GM18858 (cell line): ENCODE results near the gene CRLF1.
"Not testable (repeated sequence)": the region's sequence is repeated elsewhere in the genome, so short reads cannot be mapped to it uniquely, and the experiment has no call there.

Source experiments
- ATAC-seq: cut with Tn5 transposase; IDR thresholded peaks from one replicate; pipeline ENCODE4 v1.9.1; 2021; ENCODE audit not compliant: unreplicated experiment

CRLF1 gene

DNA sequence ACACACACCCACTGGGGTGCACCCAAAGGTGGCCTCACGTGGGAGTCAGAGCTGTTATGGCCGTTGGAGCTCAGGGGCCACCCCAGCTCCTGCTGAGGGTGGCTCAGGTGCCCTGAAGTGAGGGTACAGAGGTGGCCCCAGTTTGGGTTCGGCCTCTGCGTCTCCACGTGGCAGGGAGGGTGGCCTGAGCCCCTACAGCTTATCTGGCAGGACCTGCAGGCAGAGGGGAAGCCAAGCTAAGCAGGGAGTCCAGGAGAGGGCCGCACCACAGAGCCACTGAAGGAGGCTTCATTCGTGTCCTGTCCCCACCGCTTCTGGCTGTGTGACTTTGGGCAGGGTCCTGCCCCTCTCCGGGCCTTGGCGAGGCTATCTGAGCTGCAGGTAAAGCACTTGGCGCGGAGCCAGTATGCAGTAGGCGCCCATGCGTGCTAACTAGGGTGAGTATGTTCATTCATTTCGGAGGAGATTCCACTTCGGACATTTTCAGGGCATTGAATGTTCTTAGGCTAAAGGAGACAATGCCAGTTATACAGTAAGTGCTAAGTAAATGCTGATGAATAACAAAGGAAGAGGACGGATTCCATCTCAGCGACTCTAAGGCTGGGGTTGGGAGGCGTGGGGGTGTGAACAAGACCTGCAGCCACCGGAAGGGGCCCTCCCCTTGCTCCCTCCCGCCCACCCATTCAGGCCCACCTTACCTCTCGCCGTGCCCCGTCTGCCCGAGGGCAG lies 13.1 kb downstream of the CRLF1 start:
- no peak for ATAC-seq

DNA sequence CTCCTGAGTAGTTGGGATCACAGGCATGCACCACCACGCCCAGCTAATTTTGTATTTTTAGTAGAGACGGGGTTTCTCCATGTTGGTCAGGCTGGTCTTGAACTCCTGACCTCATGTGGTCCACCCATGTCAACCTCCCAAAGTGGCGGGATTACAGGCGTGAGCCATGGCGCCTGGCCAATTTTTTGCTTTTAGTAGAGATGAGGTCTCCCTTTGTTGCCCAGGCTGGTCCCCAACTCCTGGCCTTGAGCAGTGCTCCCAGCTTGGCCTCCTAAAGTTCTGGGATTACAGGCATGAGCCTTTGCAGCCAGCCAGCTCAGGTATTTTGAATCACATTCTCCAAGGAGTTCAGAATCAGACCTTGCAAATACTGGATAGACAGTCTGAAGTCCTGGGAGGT lies 13.9 kb downstream of the CRLF1 start:
- ATAC-seq: not testable (repeated sequence)

DNA sequence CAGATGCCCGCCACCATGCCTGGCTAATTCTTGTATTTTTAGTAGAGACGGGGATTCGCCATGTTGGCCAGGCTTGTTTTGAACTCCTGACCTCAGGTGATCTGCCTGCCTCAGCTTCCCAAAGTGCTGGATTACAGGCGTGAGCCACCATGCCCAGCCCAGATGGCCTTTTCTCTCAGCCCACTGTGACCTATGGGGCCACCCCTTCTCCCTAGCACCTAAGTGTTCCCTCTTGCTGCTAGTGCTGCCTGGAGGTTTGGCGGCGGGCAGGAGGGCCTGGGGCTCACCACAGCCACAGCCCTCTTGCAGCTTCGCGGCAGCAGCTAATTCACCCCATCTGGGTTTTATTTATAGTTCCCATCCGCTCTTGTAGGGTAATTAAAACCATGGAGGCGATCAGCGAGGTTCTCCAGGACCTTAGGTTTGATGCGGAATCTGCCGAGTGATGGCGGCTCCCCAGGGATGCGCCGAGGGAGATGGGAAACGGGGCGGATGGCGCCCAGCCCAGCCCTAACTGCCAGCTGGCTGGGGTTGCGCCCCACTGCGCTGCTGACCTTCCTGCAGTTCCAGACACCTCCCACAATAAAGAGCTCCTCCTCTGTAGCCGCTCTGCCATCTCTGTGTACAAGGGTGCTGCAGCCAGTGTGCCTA lies 14.7 kb downstream of the CRLF1 start:
- ATAC-seq: no peak

DNA sequence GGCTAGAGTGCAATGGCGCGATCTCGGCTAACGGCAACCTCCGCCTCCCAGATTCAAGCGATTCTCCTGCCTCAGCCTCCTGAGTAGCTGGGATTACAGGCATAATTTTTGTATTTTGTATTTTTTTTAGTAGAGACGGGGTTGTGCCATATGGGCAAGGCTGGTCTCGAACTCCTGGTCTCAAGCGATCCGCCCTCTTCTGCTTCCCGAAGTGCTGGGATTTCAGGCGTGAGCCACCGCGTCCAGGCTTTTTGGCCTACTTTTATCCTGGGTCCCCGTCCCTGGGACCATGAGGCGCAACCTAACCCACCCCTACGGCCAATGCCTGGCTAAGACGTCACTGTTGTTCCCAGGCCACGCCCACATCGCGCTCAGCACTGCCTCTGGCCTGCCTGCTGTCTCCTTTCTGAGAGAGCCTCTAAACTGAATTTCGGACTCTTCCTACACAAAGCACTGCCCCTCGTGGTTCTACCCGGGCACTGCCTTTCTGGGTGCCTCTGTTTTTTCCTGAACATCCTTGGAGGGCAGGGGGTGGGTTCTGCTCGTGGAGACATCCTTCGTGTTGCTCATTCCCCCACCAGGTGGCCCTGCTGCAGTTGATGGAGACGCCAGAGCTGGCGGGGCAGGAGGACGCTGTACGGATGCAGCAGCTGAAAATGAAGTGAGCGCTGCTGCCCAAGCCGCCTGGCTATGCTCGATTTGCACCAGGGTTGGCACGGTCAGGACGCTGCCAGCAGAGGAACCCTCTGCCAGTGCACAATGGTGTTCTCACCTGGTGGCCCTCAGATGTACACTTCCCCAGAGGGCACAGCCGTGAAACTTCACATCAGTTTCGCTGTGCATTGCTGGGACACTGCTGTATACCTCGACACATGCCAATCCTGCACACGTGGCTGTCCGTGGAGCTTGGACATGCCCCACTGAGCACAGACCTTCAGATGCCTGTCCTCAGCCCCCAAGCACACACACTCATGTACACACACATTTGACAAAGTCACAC lies 16.0 kb downstream of the CRLF1 start:
- ATAC-seq: no peak

DNA sequence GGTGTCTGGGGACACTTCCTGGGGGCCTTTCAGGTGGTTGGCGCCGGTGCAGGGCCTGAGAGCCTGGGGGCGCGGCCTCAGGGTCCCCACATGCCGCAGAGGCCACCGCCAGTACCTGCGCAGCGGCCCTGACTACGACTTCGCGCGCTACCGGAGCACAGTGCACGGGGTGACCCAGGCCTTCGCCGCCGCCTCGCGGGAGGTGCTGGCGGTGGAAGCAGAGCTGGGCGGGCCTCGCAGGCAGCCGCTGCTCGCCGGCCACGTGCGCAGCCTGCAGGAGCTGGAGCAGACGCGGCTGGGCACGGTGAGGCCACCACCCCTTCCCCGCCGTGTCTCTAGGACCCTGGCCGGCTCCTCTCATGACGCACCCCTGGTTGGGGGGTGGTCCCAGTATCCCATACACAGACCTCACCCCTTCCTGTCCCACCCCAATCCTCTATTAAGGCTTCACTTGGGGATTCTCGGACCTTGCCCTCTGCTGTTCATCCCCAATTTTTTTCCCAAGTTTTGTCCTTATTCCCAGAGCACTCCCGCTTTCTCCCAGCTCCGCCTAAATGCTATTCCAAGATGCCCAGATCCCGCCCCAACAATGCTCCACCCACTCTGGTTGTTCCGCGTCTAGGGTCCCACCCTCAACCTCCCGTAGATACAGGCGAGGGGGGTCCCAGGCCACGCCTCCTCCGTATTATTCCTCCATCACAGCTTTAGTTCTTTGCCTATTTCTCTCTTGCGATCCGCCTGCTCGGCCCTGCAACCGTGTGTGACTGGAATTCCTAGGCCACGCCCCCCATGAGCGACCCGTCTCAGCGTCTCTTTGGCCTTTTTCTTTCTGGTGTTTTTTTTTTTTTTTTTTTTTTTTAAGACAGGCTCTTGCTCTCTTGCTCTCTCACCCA lies 17.0 kb downstream of the CRLF1 start:
- ATAC-seq: peak; percentile 21

DNA sequence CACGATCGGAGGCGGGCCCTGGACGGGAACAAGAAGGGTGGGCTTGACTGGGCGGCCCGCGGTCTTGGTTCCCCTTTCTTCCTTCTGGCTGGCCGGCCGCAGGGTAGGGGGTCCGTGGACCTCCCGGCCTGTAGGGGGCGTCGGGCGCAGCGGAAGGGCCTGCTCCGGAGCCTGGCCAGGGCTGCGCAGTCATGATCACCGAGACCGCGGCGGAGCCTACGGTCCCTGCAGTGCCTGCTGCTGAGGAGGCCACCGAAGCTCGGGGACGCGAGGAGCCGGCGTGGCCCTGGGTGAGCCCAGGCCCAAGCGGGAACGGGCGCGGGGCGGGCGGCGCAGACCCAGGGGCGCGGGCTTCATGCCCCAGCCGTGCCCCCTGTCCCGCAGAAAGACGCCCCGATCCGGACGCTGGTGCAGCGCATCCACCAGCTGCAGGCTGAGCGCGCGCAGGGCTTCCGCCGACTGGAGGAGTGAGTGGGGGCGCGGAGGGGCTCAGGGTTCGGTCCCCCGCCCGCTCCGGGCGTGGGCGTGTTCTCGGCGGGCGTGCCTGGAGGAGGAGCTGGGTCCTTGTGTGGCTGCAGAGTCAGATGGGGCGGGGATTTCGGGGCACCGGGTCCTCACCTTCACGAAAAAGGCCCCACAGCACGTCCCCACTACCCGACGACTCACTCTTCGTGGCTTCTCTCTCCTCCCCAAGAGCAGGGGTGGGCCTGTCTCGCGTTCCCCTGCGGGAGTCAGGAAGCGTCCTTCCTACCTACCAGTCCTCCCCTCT lies 17.8 kb downstream of the CRLF1 start, which contains the start of gene REX1BD:
REX1BD (plus strand) TSS at position 188 of the 769 bp plus-strand sequence; CDS start at position 192, 4 bp downstream.
- ATAC-seq: peak; percentile 65

DNA sequence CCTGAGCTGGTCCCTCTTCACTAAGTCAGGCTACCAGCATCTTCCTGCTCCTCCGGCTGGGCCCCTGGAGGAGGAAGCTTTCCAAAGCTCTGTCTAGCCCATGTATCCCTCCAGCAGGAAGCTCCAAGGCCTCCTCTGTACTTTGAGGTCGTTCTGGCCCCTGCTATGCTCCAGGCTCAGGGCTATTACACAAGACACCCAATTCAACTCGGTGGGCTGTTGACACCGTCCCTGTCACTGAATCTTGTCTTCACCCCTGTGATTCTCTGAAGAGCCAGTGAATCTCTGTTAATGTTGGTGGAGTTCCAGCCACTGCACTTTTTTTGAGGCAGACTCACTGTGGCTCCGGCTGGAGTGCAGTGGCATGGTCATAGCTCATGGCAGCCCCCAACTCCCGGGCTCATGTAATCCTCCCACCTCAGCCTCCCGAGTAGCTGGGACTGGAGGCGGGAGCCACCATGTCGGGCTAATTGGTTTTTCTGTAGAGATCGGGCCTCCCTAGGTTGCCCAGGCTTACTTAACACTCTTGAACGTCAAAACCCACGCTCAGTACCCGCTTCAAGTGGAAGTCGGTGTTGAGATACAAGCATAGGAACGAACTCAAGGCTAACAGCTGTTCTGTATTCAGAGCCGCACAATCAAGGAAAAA lies 18.5 kb downstream of the CRLF1 start:
- ATAC-seq: no peak

DNA sequence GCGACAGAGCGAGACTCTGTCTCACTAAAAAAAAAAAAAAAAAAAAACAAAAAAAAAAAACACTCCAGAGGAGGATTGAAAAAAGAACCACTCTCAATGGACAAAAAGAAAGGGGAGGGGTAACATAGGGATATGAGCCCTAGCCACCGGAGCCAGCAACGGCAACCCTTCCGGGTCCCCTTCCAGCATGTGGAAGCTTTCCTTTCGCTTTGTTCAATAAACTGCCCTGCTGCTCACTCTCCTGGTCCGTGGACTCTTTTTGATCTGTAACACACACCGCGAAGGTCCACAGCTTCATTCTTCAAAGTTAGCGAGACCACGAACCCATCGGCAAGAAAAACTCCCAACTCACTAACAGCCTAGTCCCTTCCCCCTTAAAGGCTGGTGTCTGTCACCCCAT lies 19.0 kb downstream of the CRLF1 start:
- ATAC-seq: no peak

DNA sequence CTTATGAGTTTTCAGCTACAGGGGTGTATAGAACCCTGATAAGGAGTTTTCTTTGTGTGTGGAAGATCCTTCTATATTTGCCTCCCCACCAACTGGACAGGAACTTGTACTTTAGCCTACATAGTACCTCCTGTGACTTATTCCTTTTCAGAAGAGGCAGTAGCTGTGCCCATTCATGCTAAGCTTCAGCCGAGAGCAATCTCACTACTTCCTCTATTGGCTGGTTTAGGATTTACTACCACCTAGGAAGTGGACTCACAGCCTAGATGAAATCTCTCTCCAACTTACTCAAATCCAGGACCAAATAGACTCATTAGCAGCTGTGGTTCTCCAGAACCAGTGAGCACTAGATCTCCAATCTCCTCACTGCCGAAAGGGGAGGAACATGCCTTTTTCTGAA lies 20.3 kb downstream of the CRLF1 start:
- ATAC-seq: no peak

DNA sequence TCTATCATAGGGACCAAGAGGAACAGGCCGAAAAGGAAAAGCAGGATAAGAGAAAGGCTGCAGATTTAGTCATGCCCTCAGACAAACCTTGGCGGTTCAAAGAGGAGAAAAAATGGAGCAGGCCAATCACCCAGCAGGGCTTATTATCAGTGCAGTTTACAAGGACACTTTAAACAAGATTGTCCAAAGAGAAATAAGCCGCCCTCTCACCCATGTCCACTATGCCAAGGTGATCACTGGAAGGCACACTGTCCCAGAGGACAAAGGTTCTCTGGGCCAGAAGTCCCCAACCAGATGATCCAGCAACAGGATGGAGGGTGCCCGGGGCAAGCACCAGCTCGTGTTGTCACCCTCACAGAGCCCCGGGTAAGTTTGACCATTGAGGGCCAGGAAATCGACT lies 26.3 kb downstream of the CRLF1 start:
- ATAC-seq: no peak

DNA sequence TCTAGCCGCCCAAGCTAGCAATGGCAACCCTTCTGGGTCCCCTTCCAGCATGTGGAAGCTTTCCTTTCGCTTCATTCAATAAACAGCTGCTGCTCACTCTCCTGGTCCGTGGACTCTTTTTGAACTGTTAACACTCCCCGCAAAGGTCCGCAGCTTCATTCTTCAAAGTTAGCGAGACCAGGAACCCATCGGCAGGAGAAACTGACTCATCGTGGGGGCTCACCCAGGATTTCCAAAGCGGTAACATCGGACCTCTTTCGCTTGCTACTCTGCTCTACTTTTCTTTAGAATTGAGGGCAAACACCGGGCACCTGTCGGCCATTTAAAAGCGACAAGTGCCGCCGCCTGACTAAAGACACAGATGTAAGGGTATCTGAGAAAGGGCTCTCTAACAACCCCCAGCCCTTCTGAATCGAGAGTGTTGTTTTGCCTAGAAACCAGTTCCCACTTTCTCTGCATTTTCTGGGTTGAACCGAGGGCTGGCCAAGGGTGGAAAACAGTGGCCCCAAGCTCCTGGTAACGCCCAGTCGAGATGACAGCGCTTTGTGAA lies 29.2 kb downstream of the CRLF1 start:
- ATAC-seq: no peak

DNA sequence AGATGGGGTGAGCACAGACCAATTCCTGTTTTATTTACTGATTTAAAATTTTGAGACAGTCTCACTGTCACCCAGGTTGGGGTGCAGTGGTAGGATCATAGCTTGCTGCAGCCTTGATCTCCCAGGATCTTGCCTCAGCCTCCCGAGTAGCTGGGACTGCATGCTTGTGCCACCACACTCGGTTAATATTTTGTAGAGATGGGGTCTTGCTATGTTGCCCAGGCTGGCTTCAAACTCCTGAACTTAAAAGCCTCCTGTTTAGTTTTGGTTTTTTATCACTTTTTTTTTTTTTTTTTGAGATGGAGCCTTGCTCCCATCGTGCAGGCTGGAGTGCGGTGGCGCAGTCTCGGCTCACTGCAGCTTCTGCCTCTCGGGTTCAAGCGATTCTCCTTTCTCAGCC lies 30.2 kb downstream of the CRLF1 start:
- no peak for ATAC-seq

DNA sequence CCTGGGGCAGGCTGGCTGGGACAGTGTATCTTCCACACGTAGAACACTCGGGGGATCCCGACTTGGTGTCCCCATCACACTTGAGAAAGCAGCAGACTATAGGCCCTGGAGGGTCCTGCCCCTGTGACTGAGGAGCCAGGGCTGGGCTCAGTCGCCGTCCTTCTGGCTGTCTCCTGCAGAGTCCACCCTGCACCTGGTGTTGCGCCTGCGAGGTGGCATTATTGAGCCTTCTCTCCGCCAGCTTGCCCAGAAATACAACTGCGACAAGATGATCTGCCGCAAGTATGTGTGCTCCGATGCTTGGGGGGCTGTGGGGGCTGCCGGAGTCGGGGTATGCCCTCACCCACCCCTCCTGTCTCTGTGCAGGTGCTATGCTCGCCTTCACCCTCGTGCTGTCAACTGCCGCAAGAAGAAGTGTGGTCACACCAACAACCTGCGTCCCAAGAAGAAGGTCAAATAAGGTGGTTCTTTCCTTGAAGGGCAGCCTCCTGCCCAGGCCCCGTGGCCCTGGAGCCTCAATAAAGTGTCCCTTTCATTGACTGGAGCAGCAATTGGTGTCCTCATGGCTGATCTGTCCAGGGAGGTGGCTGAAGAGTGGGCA lies 31.8 kb downstream of the CRLF1 start:
- ATAC-seq: no peak

DNA sequence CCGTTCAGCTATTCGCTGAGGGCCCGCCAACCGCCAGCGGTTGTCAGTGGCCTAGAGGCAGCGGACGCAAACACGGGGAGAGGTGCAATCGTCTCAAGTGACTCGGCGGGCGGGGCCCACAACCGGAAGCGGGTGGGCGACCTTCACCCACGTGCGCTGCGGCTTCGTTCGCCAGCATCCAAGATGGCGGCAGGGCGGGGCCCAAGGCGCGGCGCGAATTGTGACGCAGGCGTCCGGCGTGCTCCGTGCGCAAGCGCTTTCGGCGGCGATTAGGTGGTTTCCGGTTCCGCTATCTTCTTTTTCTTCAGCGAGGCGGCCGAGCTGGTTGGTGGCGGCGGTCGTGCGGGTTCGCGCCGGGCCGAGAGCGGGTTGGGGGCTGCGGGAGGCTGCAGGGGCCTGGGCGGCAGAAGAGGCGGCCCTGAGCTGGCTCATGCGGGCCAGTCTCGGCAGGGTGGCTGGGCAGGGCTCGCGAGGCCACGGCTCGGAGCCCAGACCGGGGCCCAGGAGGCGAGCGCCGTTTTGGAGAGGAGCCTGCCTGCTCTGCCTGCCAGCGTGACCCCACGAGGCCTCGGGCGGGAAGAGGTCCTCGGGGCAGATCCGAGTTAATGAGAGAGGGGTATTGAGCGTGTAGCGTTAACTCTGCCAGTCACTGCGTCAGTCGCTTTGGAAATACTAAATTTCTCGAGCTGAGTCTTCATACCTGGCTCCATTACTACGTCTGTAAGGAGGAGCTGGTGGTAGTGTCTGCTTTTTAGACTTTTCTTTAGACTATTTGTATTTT lies 34.8 kb downstream of the CRLF1 start, which contains the start of gene UBA52:
UBA52 (plus strand) TSS at position 294 of the 781 bp plus-strand sequence. CDS start 1,444 bp downstream, outside the sequence.
- ATAC-seq: peak; percentile 85

DNA sequence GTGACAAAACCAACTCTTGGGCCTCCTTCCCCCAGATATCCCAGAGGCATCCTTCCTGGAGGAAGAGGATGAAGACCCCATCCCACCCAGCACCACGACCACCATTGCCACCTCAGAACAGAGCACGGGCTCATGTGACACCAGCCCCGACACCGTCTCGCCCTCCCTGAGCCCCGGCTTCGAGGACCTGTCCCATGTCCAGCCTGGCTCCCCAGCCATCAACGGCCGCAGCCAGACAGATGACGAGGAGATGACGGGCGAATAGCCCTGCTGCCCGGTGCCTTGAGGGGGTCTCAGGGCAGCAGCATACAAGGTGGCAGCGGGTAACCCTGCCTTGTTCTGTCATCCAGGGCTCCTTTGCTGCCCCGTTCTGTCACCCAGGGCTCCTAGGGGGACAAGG lies 38.2 kb downstream of the CRLF1 start:
- no peak for ATAC-seq

DNA sequence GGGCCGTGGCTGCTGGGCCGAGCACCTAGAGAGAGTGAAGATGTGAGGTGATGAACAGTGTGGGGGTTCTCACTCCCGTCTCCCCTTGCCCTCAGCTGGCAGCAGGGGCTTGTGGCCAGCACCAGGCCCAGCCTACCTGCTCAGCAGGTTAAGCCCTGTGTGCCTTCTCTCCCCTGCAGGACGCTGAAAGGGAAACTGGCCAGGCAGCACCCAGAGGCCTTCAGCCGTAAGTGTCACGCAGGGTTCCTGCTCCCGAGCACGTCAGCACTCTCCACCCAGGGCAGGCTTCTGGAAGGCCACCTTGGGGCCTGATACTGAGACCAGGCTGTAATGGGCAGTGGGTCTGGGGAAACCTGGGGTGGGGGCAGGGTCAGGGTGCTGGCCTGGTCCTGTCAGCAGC lies 39.6 kb downstream of the CRLF1 start:
- no peak for ATAC-seq

DNA sequence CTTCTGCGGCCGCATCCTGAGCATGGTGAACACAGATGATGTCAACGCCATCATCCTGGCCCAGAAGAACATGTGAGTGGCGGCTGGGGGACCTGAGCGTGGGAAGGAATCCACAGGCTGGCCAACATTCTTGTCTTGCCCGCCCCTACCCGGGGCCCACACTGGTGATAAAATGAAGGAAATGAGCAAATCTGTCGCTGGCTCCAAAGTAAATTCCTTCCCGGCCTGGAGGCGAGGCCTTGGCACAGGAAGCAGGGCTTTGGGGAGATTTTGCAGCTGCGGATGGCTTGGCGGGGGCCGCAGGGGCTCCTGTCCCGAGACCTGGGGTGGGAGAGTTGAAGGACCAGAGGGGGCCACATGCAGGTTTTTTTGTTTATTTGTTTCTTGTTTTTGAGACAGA lies 44.5 kb downstream of the CRLF1 start:
- ATAC-seq: no peak

DNA sequence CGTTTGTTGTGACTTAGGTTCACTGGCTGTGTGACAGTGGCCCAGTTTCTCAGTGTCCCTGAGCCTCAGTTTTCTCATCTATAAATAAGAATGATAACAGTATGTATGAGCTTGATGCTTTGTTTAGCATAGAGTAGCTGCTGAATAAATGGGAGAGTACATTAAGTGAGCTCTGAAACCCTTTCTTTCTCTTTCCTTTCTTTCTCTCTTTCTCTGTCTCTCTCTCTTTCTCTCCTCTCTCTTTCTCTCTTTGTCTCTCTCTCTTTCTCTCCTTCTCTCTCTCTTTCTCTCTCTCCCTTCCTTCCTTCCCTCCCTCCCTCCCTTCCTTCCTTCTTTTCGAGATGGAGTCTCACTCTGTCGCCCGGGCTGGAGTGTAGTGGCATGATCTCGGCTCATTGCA lies 46.9 kb downstream of the CRLF1 start:
- no peak for ATAC-seq
